ENCODE data around the gene LIPI.
"Not testable (repeated sequence)": the region's sequence is repeated elsewhere in the genome, so short reads cannot be mapped to it uniquely, and the experiment has no call there.

Gene LIPI

GRCh38 chr21:14115646-14116045 is 95.1 kb downstream of the LIPI start:
- FAIRE-seq (peak; percentile 67), DNase-seq (ENCODE audit: insufficient read length) (no peak)
- TF ChIP-seq POLR2AphosphoS5 (IDR thresholded peaks at IDR 0.05; ENCODE audit: low read depth, low read length) (no peak), POLR2A (IDR thresholded peaks at IDR 0.05; ENCODE audit: low read depth, low read length) (no peak), TAF1 (IDR thresholded peaks at IDR 0.05; ENCODE audit: borderline replicate concordance, low read depth, low read length) (no peak)

GRCh38 chr21:14114251-14114650 is 96.5 kb downstream of the LIPI start:
- FAIRE-seq (no peak), DNase-seq (ENCODE audit: insufficient read length) (no peak)
- no peak for TF ChIP-seq TAF1 (IDR thresholded peaks at IDR 0.05; ENCODE audit: borderline replicate concordance, low read depth, low read length)
- TF ChIP-seq POLR2A (IDR thresholded peaks at IDR 0.05; ENCODE audit: low read depth, low read length) = no peak
- no peak for TF ChIP-seq POLR2AphosphoS5 (IDR thresholded peaks at IDR 0.05; ENCODE audit: low read depth, low read length)

GRCh38 chr21:14104564-14104963 is 106.2 kb downstream of the LIPI start:
- not testable (repeated sequence) for FAIRE-seq; DNase-seq (ENCODE audit: insufficient read length)

- FAIRE-seq (no peak), DNase-seq (ENCODE audit: insufficient read length) (no peak)
- no peak for TF ChIP-seq POLR2AphosphoS5 (IDR thresholded peaks at IDR 0.05; ENCODE audit: low read depth, low read length)
- TF ChIP-seq TAF1 (IDR thresholded peaks at IDR 0.05; ENCODE audit: borderline replicate concordance, low read depth, low read length) = no peak
- no peak for TF ChIP-seq POLR2A (IDR thresholded peaks at IDR 0.05; ENCODE audit: low read depth, low read length)
Observed at GRCh38 chr21:14099570-14099969, 111.2 kb downstream of the LIPI start.

GRCh38 chr21:14097881-14098499 is 112.8 kb downstream of the LIPI start:
- DNase-seq (ENCODE audit: insufficient read length) = no peak
- FAIRE-seq = no peak
- TF ChIP-seq POLR2A (IDR thresholded peaks at IDR 0.05; ENCODE audit: low read depth, low read length) (no peak), POLR2AphosphoS5 (IDR thresholded peaks at IDR 0.05; ENCODE audit: low read depth, low read length) (no peak), TAF1 (IDR thresholded peaks at IDR 0.05; ENCODE audit: borderline replicate concordance, low read depth, low read length) (no peak)

GRCh38 chr21:14096577-14096976 is 114.2 kb downstream of the LIPI start:
- DNase-seq (ENCODE audit: insufficient read length) = no peak
- FAIRE-seq = no peak
- TF ChIP-seq TAF1 (IDR thresholded peaks at IDR 0.05; ENCODE audit: borderline replicate concordance, low read depth, low read length) (no peak), POLR2A (IDR thresholded peaks at IDR 0.05; ENCODE audit: low read depth, low read length) (no peak), POLR2AphosphoS5 (IDR thresholded peaks at IDR 0.05; ENCODE audit: low read depth, low read length) (no peak)

- FAIRE-seq (no peak), DNase-seq (ENCODE audit: insufficient read length) (no peak)
- TF ChIP-seq POLR2A (IDR thresholded peaks at IDR 0.05; ENCODE audit: low read depth, low read length) (no peak), TAF1 (IDR thresholded peaks at IDR 0.05; ENCODE audit: borderline replicate concordance, low read depth, low read length) (no peak), POLR2AphosphoS5 (IDR thresholded peaks at IDR 0.05; ENCODE audit: low read depth, low read length) (no peak)
Observed at GRCh38 chr21:14096172-14096571, 114.6 kb downstream of the LIPI start.

- TF ChIP-seq TAF1 (IDR thresholded peaks at IDR 0.05; ENCODE audit: borderline replicate concordance, low read depth, low read length) (no peak), POLR2AphosphoS5 (IDR thresholded peaks at IDR 0.05; ENCODE audit: low read depth, low read length) (no peak)
- DNase-seq (ENCODE audit: insufficient read length) = no peak
- no peak for FAIRE-seq
Observed at GRCh38 chr21:14095056-14095455, 115.7 kb downstream of the LIPI start.

- DNase-seq (ENCODE audit: insufficient read length) (no peak), FAIRE-seq (no peak)
- TF ChIP-seq TAF1 (IDR thresholded peaks at IDR 0.05; ENCODE audit: borderline replicate concordance, low read depth, low read length) (no peak), POLR2A (IDR thresholded peaks at IDR 0.05; ENCODE audit: low read depth, low read length) (no peak), POLR2AphosphoS5 (IDR thresholded peaks at IDR 0.05; ENCODE audit: low read depth, low read length) (no peak)
Observed at GRCh38 chr21:14092834-14093560, 117.8 kb downstream of the LIPI start.

GRCh38 chr21:14090184-14090583 is 120.6 kb downstream of the LIPI start:
- DNase-seq (ENCODE audit: insufficient read length); FAIRE-seq: not testable (repeated sequence)

- FAIRE-seq (no peak), DNase-seq (ENCODE audit: insufficient read length) (no peak)
Observed at GRCh38 chr21:14088391-14088790, 122.4 kb downstream of the LIPI start.

GRCh38 chr21:14086553-14086952 is 124.2 kb downstream of the LIPI start:
- FAIRE-seq (no peak), DNase-seq (ENCODE audit: insufficient read length) (no peak)
- TF ChIP-seq POLR2A (IDR thresholded peaks at IDR 0.05; ENCODE audit: low read depth, low read length) = no peak
- TF ChIP-seq TAF1 (IDR thresholded peaks at IDR 0.05; ENCODE audit: borderline replicate concordance, low read depth, low read length) = no peak
- TF ChIP-seq POLR2AphosphoS5 (IDR thresholded peaks at IDR 0.05; ENCODE audit: low read depth, low read length) = no peak

More at GRCh38 chr21:14088391-14088790, 122.4 kb downstream of the LIPI start:
- TF ChIP-seq POLR2AphosphoS5 (IDR thresholded peaks at IDR 0.05; ENCODE audit: low read depth, low read length) = no peak
- TF ChIP-seq TAF1 (IDR thresholded peaks at IDR 0.05; ENCODE audit: borderline replicate concordance, low read depth, low read length) = no peak
- TF ChIP-seq POLR2A (IDR thresholded peaks at IDR 0.05; ENCODE audit: low read depth, low read length) = no peak

Data from GM12892 (cell line).